Medulla oblongata (tissue), 1 donor: ENCODE data around the gene RNF14.
A peak's percentile ranks its signal among the peaks of the same experiment; 100 is the strongest.

ENCODE experiments used
- DNase-seq: peaks from one replicate; pipeline ENCODE4 v3.0.0-alpha.2; 2015; ENCODE audit errors: extremely low spot score

Gene RNF14

DNA sequence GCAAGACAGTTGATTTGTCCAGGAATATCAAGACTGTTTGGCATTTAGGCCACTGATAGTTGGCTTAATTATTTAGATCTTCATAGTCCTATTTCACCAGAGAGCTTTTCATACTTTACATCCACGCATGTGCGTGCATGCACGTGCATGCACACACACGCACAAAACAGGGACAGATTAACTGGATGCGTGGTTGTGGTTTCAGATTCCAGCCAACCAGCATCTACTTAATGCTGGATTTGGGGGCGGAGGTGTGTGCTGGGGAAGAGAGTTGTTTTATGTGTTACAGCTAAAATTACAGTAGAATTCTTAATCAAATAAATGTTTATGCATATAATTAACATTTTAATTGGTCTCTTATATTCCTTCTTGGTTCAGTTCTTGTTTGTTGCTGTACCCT lies 7.3 kb downstream of the RNF14 start:
- DNase-seq = no peak

DNA sequence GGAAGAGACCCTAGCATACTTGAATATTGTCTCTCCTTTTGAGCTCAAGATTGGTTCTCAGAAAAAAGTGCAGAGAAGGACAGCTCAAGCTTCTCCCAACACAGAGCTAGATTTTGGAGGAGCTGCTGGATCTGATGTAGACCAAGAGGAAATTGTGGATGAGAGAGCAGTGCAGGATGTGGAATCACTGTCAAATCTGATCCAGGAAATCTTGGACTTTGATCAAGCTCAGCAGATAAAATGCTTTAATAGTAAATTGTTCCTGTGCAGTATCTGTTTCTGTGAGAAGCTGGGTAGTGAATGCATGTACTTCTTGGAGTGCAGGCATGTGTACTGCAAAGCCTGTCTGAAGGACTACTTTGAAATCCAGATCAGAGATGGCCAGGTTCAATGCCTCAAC lies 9.5 kb downstream of the RNF14 start:
- DNase-seq = no peak

DNA sequence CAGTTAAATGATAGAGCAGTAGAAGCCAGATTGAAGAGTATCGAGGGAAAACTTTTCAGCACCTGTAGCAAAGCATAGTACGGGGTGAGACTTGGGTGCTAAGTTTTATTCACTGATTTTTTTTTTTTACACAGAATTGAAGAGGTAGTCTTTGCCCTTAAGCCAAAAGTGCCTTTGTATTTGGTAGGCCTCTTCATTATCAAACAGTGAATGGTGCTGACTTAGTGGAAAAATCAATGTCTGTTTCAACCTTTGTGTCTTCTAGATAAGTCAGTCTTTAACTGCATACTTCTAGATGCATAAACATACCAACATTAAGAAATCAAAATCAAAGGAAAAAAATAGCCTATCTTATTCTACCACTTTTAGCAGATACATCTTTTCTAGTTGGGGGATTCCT lies 13.7 kb downstream of the RNF14 start:
- DNase-seq = no peak

GRCh38 chr5:141986072-141986471 lies 17.2 kb downstream of the RNF14 start:
- no peak for DNase-seq

DNA sequence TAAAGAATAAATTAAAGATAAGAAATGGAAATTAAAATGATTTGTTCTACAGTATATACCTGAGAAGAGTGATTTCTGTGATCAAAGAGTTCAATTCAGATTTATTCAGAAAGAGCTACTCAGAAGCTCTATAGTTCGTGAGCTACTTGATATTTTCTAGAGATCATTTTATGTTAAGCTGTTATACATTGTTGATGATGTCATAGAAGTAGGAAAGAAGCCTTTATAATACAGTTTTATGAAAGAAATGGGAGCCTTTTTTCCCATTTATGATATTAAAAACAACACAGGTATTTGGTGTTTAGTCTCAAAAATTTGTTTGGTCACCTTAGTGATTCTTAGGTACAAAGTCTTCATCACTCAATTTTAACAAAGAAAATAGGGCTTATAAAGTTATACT lies 20.8 kb downstream of the RNF14 start:
- no peak for DNase-seq

DNA sequence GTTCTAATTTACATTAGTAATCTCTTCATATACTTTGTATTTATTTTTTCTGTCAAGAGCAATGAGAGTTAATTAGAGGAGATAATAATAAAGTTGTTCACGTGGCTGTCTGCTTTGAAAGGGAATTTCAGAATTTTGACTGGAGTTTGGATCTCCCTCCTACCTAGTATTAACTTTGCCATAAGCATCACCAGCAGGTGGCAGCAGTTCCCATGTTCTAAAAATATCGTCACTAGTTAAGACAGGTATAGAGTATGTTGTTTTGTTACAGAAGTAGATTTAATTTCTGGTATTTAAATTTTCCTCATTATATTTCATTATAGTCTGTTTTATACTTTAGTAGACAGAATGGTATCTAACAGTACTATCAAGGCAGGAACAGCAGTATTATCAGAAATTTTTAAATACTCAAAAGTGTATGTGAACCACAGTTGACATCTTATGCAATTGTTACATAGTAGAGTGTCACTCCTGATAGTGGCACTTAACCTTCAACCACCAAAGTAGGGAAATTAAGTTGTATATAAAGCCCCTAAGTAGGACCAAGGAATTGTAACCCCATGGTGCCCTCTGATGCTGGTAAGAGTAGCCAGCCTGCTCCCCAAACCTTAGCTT lies 23.6 kb downstream of the RNF14 start:
- peak; percentile 86 for DNase-seq

DNA sequence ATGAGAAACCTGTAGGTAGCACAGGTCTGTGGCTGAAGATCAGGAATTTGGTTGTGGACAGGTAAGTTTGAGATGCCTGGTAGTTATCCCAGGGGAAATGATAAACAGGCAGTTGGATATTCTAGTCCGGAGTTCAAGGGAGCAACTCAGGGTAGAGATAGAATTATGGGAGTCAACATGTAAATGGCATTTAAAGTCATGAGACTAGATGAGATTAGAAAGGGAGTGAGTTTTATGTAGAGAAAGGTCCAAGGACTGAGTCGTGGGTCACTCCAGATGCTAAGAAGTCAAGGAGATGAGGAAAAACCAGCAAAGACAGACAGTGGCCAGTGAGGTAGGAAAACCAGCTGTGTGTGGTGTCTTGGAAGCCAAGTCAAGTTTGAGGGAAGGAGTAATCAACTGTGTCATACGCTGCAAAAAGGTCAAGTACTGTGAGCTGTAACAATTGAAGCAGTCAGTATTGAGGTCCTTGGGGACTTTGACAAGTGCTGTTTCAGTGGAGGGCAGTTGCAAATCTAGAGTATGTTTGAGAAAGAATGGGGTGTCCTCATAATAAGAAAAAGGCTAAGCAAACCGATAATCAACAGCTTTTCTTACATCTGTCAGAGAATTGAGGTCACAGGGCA lies 25.7 kb downstream of the RNF14 start:
- no peak for DNase-seq

GRCh38 chr5:141995656-141996055 lies 26.8 kb downstream of the RNF14 start:
- DNase-seq = no peak

- DNase-seq = no peak
Observed at GRCh38 chr5:141997358-141997960, 28.6 kb downstream of the RNF14 start.

DNA sequence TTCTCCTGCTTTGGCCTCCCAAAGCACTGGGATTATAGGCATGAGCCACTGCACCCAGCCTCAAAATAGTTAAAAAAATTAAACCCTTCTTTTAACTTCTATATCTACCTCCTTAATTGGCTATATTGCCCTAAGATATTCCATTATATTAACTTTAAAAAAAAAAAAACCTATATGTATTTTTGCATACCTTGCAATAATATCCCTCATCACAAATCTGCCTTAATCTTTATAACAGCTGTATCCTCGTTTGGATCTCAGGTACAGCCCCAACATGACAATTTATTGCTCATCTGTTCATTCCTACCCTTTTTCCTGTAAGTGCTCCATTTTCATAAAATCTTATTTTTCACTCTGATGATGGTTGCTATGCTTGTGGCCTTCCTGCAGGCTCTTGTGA lies 31.3 kb downstream of the RNF14 start:
- DNase-seq = no peak

DNA sequence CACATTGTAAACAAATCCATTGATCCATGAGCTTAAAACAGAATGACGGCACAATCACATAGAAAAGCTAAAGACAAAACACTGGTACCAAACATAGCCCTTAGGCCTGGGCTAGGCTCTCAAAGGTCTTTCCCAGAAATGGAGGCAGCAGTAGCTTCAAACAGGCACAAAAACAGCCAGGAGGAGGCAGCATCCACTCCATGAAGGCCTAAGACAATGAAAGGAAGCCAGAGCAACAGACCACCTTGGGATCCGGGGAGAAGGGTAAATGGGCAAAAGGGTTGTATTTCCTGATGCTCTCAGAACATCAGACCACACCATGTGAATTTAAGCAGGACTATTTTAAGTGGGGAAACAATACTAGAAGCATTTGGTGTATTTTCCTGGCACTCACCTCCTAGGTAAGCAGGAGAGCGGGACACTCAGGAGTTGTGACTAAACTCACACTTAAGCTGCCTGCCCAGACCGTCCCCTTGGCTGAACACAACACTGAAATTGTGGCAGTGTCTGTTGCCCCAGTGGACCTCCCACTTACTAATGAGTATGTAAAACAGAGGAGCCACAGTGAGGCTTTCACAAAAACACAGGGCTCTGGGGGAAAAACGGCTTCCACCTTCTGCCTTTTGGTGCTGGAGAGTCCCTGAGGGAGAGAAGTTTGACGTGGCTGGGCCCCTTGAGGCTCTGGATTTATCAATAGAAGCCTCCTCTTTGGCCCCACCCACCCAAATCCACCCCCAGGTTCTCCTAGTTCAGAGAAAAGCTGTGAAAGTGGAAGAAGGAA lies 32.0 kb downstream of the RNF14 start:
- DNase-seq = no peak

DNA sequence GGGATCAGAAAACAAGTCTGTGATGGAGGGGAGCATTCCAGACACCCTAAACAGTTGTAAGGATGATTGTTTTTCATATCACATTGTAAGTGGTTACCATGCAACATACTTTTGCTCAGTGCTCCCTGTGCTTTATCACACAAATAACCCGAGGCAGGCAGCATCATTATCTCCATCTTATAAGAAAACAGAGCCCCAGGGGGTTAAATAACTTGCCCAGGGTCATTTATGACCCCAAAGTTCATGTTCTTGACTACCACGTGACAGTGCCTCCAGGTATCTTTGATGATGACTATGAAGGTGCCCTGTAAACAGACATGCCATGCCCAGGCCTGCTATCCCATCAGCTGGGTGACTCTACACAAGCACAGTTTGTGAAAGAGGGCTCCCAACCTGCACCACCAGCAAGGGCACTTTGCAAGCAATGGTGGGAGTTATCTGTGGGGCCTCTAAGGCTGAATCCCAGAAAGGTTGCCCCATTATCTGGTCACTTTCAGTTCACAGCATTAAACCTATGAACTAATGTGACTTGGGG lies 34.4 kb downstream of the RNF14 start:
- no peak for DNase-seq

- no peak for DNase-seq
Observed at GRCh38 chr5:142006363-142007236, 37.7 kb downstream of the RNF14 start.

DNA sequence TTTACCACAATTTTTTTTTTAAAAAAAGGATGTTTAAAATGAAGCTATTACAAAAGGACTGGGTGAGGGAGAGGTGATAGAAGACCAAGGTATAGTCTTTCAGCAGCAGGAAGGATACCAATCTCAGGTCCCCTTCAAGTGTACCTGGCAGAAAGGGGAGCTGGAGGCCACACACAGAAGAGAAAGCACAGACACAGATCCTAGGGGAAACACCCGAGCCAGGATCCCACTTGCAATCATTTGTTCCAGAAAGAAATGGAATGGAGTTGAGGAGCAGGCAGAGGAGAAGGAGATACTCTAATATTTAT lies 38.3 kb downstream of the RNF14 start:
- DNase-seq = no peak

GRCh38 chr5:142008813-142009212 lies 39.9 kb downstream of the RNF14 start:
- DNase-seq = no peak

GRCh38 chr5:142009886-142010285 lies 41.0 kb downstream of the RNF14 start:
- no peak for DNase-seq

DNA sequence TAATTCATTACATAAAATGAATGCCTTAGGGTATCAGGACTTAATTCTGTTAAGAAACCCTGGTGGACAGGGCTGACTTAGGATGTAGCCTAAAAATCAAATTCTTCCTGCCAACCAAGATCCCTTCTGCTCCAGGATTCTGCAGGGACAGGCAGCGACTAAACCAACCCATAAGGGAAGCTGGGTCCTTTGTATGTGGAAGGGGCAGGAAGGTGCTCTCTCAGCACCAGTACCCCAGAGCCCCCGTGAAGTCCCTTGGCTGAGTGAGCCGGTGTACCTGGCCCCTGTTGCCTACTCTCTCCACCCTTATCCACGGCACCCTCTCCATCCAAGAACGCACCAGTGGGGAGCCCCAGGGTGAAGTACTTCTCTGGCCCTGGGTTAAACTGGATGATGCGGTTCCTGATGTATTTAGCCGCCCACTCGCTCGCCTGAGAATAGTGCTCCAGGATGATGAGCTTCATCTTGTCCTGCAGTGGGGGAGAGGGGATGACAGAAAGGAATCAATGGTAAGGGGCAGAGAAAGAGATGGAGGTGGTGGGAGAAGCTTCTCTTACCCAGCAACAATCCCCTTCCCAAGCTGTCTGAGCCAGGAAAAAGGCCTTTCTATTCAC lies 42.8 kb downstream of the RNF14 start:
- no peak for DNase-seq

DNA sequence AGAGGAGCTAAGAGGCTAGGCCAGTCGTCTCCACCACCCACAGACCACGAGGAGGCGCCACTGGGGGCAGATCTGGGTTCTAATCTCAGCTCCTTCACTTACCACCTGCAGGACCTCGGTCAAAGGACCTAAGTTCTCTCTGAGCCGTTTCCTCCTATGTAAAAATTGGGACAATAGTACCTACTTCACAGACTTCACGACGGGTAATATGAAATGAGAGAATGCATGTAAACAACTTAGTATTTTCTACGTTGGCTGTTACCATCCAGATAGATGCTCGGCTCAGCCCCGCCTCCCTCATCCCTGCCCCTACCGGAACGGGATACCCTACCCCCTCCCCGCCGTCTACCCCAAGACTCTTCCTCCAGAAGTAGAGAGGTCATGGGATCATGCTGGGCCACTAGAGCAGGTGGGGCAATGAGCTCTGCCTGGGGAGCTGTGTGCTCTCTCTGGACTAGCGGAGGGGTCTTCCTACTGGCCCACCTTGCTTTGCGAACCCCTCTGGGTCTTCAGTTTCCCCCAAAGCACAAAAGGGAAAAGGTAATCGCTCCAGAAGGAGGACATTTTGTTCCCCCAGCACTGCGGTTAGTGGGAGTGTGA lies 43.4 kb downstream of the RNF14 start:
- DNase-seq = peak; percentile 64

DNA sequence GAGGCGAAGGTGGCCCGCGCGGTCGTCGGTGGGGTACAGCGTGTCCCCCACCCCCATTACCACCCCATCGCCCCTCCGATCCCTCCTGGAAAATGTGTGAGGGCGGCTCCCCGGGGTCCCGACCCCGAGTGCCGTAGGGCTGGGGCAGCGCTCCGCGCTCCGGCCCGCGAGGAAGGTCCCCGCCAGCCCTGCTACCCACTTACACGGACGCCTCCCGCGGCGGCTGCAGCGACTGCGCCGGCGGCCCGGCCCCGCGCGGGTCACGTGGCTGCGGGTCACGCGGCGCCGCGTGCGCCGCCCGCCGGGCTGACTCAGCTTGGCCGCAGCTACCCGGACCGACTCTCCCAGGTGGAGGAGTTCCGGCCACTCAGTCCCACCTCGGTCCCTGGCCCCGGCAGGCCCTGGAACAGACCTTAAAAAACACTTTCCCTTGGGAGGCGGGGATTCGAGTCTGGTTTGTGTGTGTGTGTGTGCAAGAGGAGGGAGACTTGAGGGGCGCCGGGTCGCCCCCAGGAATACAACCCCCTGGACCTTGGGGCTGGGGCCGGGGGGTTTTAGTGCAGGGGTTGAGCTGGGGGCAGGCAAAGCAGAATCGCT lies 44.0 kb downstream of the RNF14 start, which contains the start of gene GNPDA1:
Gene GNPDA1 (minus strand): TSS at position 236 of the 597 bp plus-strand sequence. CDS start 992 bp downstream, outside the sequence.
- peak; percentile 80 for DNase-seq
